NCI-H2107 treated with DMSO at 0.1 percent for 48 hours (cell line): ENCODE results near the gene CDK18.
"Not testable (repeated sequence)": the region's sequence is repeated elsewhere in the genome, so short reads cannot be mapped to it uniquely, and the experiment has no call there.

Source experiments
- DNase-seq: peaks from one replicate; lab custom pipeline; 2025; ENCODE audit not compliant: unreplicated experiment; lab: John Stamatoyannopoulos, UW

Gene CDK18

DNA sequence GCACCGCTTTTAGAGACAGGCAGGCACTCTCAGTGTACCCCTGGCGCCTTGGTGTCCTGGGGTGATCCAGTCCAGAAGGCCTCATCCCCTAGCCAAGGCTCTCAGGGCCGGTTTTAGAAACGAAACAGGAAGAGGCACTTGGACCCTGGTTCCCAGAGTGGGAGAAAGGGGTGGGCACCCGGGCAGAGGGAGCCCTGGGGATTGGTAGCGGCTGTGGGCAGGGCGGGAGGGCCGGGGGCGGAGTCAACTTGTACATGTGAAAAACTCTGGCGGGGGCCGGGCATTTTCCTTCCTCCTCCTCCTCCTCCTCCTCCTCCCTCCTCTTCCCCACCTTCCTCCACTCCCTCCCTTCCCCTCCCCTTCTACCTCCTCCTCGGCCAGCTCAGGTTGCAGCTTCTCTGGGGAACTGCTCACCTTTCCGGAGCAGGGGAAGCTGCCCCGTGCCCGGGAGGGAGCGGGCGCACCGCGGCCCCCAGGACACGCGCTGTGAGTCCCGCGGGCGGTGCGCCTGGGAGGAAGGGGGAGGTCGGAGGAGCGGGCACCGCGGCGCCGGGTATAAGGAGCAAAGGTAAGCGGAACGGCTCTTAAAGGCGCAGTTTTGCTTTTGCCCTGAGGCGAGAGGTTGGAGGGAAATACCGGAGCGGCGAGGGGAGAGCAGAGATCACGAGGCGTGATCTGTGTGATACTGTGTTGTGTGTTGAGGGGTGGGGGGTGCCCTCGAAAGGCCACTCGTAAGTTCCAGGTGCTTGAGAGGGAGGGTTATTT lies at the start of gene CDK18:
TSS of gene CDK18 (plus strand) at position 359 of the 765 bp plus-strand sequence. CDS start 18,499 bp downstream, outside the sequence.
- DNase-seq: peak; percentile 75

DNA sequence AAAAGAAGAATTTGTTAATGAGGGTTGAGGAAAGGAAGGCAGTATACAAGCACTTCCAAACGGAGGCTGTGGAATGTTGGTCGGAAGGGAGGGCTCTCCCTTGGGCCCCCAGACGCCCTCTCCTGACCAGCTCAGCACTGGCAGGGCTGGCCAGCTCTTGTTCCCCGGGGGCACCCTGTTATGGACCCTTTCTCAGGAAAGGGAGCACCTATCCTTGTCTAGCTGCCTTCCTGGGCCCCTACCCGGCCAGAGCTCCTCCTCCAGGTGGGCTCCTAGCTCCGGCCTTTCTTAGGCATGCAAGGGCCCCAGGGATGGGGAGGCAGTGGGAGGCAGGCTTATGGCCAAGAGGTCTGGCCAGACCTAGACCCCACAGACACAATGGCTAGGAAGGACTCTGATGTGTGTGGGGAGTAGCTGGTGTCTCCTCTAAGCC lies 49.5 kb upstream of the CDK18 start:
- DNase-seq: no peak

GRCh38 chr1:205455581-205456382 lies 48.7 kb upstream of the CDK18 start, which contains the start of gene BLACAT1:
TSS of gene BLACAT1 (minus strand) at chr1:205456045.
- no peak for DNase-seq

DNA sequence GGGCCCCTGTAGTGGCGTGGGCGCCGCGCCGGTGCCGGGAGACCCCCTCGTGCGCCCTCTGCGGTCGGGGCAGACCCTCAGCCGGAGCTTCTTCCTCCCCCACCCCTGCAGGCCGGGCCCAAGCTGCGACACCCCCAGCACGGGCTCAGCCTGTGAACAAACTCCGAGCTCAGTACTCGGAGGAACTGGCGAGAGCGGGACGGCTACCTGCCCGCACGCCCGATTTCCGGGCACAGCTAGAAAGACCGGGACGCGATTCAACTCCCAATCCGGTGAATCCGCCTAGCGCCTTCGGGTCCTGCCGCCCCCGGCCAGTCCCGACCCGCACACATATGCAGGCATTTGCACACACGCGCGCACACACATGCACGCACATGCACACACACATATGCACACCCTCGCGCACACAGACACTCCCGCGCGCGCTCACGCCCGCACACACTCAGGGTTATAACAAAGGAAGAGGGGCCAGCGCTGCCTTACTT lies 48.0 kb upstream of the CDK18 start:
- DNase-seq: no peak

DNA sequence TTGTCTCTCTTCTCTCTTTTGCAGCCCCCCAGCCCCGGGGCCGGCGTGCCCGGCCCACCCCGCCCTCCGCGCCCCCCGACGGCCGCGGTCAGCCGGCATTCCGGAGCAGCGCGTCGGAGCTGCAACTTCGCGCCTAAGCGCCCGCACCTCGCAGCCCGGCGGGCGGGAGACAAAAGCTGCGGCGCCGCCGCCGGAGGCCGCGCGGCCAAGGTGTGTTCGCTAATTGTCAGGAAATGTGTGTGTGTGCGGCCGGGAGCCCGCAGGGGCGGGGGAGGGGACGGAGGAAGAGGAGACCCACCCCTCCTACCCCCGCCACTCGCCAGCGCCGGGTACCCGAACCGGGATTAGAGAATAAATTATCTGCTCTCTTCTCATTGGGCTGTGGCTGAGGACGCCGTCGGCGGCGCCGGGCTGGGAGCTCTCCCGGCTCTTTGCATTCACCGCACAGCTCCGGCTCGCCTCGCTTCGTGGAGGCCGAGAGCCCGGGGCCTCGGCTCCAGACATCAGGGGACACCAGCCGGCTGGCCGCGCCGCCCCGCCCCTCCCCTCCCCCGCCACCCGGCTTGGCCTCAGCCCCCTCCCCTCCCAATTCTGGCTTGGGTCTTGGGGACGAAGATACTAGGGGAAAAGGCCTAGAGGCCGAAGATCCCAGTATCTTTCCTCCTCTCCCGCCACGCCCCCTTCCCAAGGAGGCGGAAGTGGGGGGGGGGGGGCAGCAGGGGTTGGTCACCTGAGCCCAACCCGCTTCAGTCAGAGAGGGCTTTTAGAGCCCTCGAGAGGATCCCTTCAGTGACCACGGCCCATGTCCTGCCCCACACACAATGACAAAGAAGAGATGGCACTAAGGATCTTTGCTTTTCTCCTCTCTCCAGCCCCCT lies 47.4 kb upstream of the CDK18 start:
- DNase-seq: no peak

DNA sequence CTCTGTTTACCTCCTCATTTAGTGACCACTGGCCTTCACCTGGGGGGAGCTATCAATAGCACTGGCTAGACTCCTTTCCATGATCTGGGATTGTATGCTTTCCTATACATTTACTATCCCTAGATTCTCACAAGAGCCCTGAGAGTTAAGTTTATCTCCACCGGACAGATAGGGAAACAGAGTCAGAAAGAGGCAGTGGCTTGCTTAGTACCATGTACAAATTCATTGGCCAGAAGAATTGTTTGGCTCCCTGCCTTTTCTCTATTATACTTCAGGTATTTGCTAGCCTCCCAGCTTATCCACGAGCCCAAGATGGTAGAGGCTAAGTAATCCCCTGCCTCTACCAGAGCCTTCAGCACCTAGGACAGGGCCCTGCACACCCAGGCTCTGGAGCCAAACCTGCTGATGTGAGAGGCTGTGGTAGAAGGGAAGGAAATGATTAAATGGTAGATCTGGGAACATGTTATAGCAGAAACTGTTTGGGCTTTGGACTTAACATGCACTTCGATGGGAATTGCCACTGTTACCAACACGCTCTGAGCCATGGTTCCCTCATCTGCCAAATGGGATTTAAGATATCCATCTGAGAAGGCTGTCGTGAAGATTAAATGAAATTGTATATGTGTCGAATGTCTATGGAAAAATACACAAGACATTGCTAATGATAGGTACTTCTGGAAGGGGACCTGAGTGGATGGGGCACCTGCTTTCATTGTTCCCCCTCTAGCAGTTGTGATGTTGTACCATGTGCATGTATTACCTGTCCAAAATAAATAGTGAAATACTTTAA lies 45.5 kb upstream of the CDK18 start:
- no peak for DNase-seq

DNA sequence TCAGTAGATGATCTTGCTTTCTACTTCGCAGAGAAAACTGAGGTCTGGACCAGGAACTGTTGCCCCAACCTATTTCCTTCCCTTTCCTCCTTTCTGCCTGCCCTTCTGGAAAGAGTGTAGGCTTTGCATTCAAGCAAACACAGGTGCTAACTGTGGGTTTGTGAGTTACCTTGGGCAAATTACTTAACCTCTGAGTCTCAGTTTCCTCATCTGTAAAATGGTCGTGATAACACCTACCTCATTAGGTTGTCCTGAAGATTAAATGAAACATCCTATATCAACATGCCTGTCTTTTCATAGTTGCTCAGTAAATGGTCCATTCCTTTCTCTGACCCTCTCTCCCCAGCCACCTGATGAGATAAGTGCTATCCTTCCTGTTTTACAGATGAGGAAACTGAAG lies 39.1 kb upstream of the CDK18 start:
- no peak for DNase-seq

DNA sequence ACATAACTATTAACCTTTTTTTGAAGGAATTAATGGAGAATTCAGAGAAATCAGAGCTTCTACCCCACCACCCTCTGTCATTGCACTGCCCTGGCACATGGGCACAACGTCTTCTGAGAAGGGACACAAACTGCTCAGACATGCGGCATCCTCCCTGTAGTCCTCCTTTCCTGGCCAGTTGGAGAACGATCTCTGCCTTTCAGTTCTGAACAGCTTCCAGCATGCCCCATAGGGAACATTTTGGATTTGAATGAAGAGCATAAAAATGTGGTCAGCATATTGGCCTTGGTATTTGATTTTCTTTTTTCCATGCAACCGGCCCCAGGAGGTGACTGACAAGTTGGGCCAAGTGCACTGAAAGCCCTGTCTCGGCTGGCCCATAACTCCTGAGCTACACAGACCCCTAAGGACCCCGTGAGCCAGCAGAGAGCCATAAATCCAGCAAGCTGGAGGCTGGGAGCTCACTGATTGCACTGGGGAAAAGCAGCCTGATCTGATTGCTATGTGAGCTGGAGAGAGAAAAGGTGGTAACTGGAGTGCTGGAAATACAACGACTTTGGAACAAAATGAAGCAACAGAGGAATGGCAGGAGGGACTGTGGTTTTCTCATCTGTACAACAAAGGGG lies 37.8 kb upstream of the CDK18 start:
- no peak for DNase-seq

GRCh38 chr1:205470131-205470530 lies 34.3 kb upstream of the CDK18 start:
- no peak for DNase-seq

GRCh38 chr1:205472737-205473441 lies 31.6 kb upstream of the CDK18 start:
- DNase-seq: no peak

GRCh38 chr1:205473475-205473874 lies 31.0 kb upstream of the CDK18 start:
- DNase-seq: no peak

DNA sequence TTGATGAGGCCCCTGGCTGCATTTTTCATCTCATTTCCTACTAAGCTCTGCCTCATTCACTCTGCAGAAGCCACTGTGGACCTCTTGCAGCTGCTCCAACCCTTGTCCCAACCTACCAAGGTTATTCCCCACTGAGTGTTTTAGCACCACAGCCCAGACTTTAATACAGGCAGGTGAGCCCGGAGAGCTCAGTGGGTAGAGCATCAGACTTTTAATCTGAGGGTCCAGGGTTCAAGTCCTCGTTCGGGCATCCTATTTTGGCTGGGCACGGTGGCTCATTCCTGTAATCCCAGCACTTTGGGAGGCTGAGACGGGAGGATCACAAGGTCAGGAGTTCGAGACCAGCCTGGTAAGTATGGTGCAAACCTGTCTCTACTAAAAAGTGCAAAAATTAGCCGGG lies 30.5 kb upstream of the CDK18 start:
- no peak for DNase-seq

- DNase-seq: no peak
Measured at GRCh38 chr1:205474571-205474970, 29.9 kb upstream of the CDK18 start.

DNA sequence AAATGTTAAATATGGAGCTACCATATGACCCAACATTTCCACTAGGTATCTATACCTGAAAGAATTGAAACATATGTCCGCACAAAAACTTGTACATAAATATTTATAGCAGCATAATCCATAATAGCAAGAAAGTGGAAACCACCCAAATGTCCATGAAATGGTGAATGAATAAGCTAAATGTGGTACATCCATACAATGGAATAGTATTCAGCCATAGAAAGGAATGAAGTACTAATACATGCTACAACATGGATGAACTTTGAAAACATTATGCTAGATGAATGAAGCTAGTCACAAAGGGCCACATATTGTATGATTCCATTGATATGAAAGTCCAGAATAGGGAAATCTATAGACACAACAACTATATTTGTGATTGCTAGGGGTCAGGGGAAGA lies 28.6 kb upstream of the CDK18 start:
- DNase-seq: no peak

- DNase-seq: no peak
Measured at GRCh38 chr1:205476648-205477047, 27.8 kb upstream of the CDK18 start.

DNA sequence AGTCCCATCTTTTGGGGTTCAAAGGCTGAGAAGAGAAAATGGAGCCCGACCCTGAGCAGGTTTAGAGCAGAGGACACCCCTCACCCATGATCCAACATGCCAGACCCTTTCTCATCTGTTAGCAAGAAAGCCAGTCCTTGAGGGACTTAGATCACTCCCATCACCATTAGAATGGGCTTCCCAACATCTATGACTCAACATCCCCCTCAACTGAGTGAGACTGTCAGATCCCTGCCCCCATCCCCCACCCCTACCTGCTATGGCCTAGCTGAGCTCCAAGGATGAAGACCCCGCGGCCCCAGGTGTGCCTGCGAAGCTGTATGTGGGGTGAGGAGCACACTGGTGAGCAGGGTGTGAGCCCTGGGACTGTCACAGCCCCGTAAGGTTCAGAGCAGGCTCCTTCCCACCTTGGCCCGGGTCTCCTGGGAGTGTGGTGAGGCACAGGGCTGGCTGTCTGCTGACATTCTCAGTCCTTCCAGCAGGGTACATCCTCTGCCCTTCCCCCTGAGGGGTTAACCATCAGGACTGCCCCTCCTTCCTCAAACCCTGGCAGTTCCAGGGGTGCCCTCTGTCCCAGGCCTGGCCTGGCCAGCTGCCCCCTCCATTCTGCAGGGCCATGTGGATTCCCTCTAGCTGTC lies 27.2 kb upstream of the CDK18 start:
- DNase-seq: no peak

DNA sequence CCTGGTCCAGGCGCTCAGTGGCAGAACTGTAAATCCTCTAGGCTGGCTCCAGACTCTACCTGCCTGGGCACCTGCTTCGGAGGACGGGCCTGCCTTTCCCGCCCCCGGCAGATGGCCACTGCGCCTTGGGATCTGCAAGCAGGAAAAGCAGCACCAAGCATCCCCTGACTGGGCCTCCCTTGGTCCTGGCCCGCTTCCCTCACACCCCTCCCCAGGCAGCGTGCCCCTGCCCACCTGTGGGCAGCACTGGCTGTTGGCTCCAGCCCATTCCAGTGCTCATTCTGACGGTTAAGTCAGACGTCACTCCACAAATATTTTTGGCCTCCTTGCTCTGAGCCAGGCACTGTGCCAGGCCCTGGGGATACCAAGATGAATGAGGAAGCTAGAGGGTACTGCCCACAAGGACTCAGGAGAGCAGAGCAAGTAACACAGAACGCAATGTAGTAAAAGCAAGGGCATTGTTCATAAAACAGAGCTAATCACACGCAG lies 26.7 kb upstream of the CDK18 start:
- peak; percentile 76 for DNase-seq

DNA sequence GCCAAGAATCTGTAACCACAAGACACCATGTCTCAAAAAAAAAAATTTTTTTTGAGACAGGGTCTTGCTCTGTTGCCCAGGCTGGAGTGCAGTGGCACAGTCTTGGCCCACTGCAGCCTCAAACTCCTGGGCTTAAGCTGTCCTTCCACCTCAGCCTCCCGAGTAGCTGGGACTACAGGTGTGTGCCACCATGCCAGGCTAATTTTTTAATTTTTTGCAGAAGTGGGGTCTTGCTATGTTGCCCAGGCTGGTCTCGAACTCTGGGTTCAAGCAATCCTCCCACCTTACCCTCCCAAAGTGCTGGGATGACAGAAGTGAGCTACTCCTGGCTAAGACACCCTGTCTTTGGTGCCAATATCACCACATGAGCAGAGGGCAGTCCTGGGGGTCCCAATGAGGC lies 25.5 kb upstream of the CDK18 start:
- not testable (repeated sequence) for DNase-seq
